ENCODE data around the gene PAM. TPM values are rescaled to one million over a fixed set of nuclear protein-coding genes. Genes with fewer than 3 reads are reported as not detected.
"Not testable (repeated sequence)": the region's sequence is repeated elsewhere in the genome, so short reads cannot be mapped to it uniquely, and the experiment has no call there.

The PAM gene
- total RNA-seq, 2 donors from 2014 or later = 66.5 to 153 TPM

- Mint-ChIP-seq H3K4me1 (peaks cover 7% of the 10 kb centered on the region), H3K4me3 (no peak overlapping the region), H3K9me3 (peaks cover 6% of the 10 kb centered on the region), H3K36me3 (ENCODE audit: low read depth) (no peaks in the 10 kb centered on the region), H3K27me3 (no peaks in the 10 kb centered on the region), H3K27ac (no peak overlapping the region)
- peak; percentile 58 for ATAC-seq (replicated peaks)
Measured at GRCh38 chr5:103057208-103058130, 302.4 kb downstream of the PAM start.

GRCh38 chr5:103059525-103059924, 304.4 kb downstream of the PAM start:
- Mint-ChIP-seq H3K27ac (no peak overlapping the region), H3K4me3 (no peak overlapping the region), H3K36me3 (ENCODE audit: low read depth) (no peaks in the 10 kb centered on the region), H3K9me3 (peaks cover 6% of the 10 kb centered on the region), H3K4me1 (peaks cover 7% of the 10 kb centered on the region), H3K27me3 (peaks cover 4% of the 10 kb centered on the region)
- ATAC-seq (replicated peaks) = no peak

GRCh38 chr5:103060424-103060954, 305.4 kb downstream of the PAM start:
- Mint-ChIP-seq H3K9me3 (peaks cover 6% of the 10 kb centered on the region), H3K36me3 (ENCODE audit: low read depth) (no peaks in the 10 kb centered on the region), H3K27ac (no peak overlapping the region), H3K4me3 (no peak overlapping the region), H3K4me1 (peaks cover 7% of the 10 kb centered on the region), H3K27me3 (peaks cover 4% of the 10 kb centered on the region)
- no peak for ATAC-seq (replicated peaks)

GRCh38 chr5:103066326-103066725, 311.2 kb downstream of the PAM start:
- Mint-ChIP-seq H3K4me1 (no peaks in the 10 kb centered on the region), H3K4me3 (no peak overlapping the region), H3K27ac (no peak overlapping the region), H3K36me3 (ENCODE audit: low read depth) (no peaks in the 10 kb centered on the region), H3K9me3 (no peaks in the 10 kb centered on the region), H3K27me3 (peaks cover 4% of the 10 kb centered on the region)
- no peak for ATAC-seq (replicated peaks)

GRCh38 chr5:103073500-103073899, 318.4 kb downstream of the PAM start:
- not testable (repeated sequence) for H3K27ac Mint-ChIP-seq; H3K27me3 Mint-ChIP-seq; H3K36me3 Mint-ChIP-seq (ENCODE audit: low read depth); H3K4me3 Mint-ChIP-seq; H3K4me1 Mint-ChIP-seq; ATAC-seq (replicated peaks)
- peaks cover 38% of the 10 kb centered on the region for H3K9me3 Mint-ChIP-seq

GRCh38 chr5:103075442-103075841, 320.3 kb downstream of the PAM start:
- no peak for ATAC-seq (replicated peaks)
- H3K27ac Mint-ChIP-seq = no peak overlapping the region
- no peaks in the 10 kb centered on the region for H3K4me1 Mint-ChIP-seq
- H3K9me3 Mint-ChIP-seq = peaks cover 44% of the 10 kb centered on the region
- no peaks in the 10 kb centered on the region for H3K36me3 Mint-ChIP-seq (ENCODE audit: low read depth)
- no peaks in the 10 kb centered on the region for H3K27me3 Mint-ChIP-seq
- H3K4me3 Mint-ChIP-seq = no peak overlapping the region
